IMR-90 (cell line): Measurements from ENCODE around the gene TBC1D22B. TPM values are rescaled to one million over a fixed set of nuclear protein-coding genes. Genes with fewer than 3 reads are reported as not detected.

Experiments
- RFX5 ChIP-seq: IDR thresholded peaks from 2 replicates; pipeline ENCODE4 v1.8.0; 2012; ENCODE audit warnings: low read depth, mild to moderate bottlenecking, low read length, moderate library complexity
- polyA plus RNA-seq, 3 experiments: library from polyadenylated mRNA; depleted of rRNA; stranded (reverse); fragments of >200 nt; gene quantifications; 2 replicates each; pipeline ENCODE4 v1.2.3, GENCODE V29; 2012; ENCODE audit warnings: low replicate concordance in 1 of 3
- total RNA-seq: library from RNA; depleted of rRNA; stranded (reverse); fragments of >200 nt; gene quantifications from 2 replicates; pipeline ENCODE4 v1.2.3, GENCODE V29; 2012
- TF ChIP-seq, protein P1 (sequence below): fragments of 150-350 bp; IDR thresholded peaks from 2 replicates; pipeline ENCODE4 v1.6.1; 2017; ENCODE audit warnings: mild to moderate bottlenecking, antibody characterized with exemption, low read length, low read depth

Gene TBC1D22B
- total and polyA plus RNA-seq, 2 of the 4 experiments (the other 2 are of a cell fraction), result 6.6 to 7.5 TPM

DNA sequence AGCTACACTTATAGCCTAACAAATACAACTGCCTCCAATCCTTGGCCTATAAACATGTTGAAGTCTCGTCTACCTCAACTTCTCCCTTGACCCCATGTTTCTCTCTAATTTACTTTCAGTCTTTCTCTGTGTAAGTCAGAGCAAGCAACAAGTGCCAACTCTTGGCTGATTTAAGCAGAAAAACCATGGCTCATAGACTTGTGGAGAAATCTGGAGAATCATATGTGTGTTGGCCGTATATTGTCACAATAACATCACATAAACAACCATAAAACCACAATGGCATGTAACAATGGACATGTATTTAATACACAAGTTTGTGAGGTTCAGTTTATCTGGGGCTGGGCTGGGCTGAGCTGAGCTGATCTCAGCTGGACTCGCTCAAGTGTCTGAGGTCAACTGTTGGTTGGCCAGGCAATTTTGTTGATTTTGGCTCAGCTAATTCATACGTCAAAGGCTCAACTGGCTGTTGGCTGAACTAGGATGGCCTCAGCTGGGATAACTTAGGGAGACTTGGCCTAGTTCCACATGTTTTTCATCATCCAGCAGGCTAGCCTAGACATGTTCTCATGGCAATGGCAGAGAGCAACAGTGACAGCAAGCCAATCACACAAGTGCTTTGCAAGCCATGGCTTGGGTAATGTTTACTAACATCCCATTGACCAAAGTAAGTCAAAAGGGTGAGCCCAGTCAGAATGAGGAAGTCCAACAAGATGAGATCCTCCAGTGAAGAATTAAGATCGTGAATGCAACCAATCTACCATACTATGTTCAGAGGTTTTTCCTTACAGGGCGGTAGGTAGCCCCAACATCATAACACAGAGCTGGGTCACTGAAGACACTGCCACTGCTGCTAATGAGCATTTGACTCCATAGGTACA is 12.9 kb upstream of the TBC1D22B start (continued):
- TF ChIP-seq RFX5, result no peak
- TF ChIP-seq, protein P1, sequence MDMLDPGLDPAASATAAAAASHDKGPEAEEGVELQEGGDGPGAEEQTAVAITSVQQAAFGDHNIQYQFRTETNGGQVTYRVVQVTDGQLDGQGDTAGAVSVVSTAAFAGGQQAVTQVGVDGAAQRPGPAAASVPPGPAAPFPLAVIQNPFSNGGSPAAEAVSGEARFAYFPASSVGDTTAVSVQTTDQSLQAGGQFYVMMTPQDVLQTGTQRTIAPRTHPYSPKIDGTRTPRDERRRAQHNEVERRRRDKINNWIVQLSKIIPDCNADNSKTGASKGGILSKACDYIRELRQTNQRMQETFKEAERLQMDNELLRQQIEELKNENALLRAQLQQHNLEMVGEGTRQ, result no peak
